GM12878 (cell line): ENCODE results near the gene CPEB1. TPM values are rescaled to one million over a fixed set of nuclear protein-coding genes. Genes with fewer than 3 reads are reported as not detected.

Source experiments
- BCLAF1 ChIP-seq: fragments of 450-650 bp; IDR thresholded peaks from 2 replicates; pipeline ENCODE4 v1.6.1; 2017; ENCODE audit warnings: antibody characterized with exemption, mild to moderate bottlenecking, moderate library complexity
- CEBPZ ChIP-seq: fragments of 150-350 bp; IDR thresholded peaks from 2 replicates; pipeline ENCODE4 v1.6.1; 2016; ENCODE audit warnings: low read depth, low read length
- CHD2 ChIP-seq: IDR thresholded peaks from 2 replicates; pipeline ENCODE4 v1.6.1; 2011; ENCODE audit warnings: low read depth, low read length, improper control_type of control experiment, borderline replicate concordance
- CREM ChIP-seq: IDR thresholded peaks from 2 replicates; pipeline ENCODE4 v1.6.1; 2014; ENCODE audit warnings: antibody characterized with exemption, low read depth
- EGR1 ChIP-seq, 2 experiments: IDR thresholded peaks; 1 replicate in 1 of 2; 2 replicates in 1 of 2; pipeline ENCODE4 v1.6.1; 2011 to 2012; ENCODE audit warnings: low read depth in 2 of 2, low read length in 2 of 2, borderline replicate concordance in 1 of 2, mild to moderate bottlenecking in 1 of 2, moderate library complexity in 1 of 2
- FOXK2 ChIP-seq: fragments of 450-650 bp; IDR thresholded peaks from 2 replicates; pipeline ENCODE4 v1.6.1; 2017; ENCODE audit warnings: mild to moderate bottlenecking, moderate library complexity
- FOXM1 ChIP-seq: IDR thresholded peaks from 2 replicates; pipeline ENCODE4 v1.6.1; 2012; ENCODE audit warnings: low read depth, mild to moderate bottlenecking, inconsistent platforms, low read length, moderate library complexity
- IRF3 ChIP-seq: fragments of 450-650 bp; IDR thresholded peaks from 2 replicates; pipeline ENCODE4 v1.6.1; 2014; ENCODE audit warnings: mild to moderate bottlenecking
- JUNB ChIP-seq: IDR thresholded peaks from 2 replicates; pipeline ENCODE4 v1.6.1; 2016; ENCODE audit warnings: antibody characterized with exemption, mild to moderate bottlenecking
- PBX3 ChIP-seq: IDR thresholded peaks from 2 replicates; pipeline ENCODE4 v1.6.1; 2011; ENCODE audit warnings: mild to moderate bottlenecking, low read depth, low read length, moderate library complexity; ENCODE audit not compliant: insufficient replicate concordance
- PRDM15 ChIP-seq: fragments of 450-650 bp; formaldehyde crosslinking; IDR thresholded peaks from 2 replicates; pipeline ENCODE4 v1.4.0; 2020; ENCODE audit warnings: mild to moderate bottlenecking, moderate library complexity
- SMC3 ChIP-seq: IDR thresholded peaks from 2 replicates; pipeline ENCODE4 v1.6.1; 2011; ENCODE audit warnings: low read length, improper control_type of control experiment, borderline replicate concordance
- ZSCAN29 ChIP-seq: fragments of 450-650 bp; IDR thresholded peaks from 2 replicates; pipeline ENCODE4 v1.6.1; 2017; ENCODE audit warnings: mild to moderate bottlenecking, moderate library complexity
- polyA plus RNA-seq, 11 experiments: library from polyadenylated mRNA; depleted of rRNA in 4 of 11; unstranded in 6 of 11; stranded (reverse) in 5 of 11; fragments of >200 nt; fragmentation: Nextera tagmentation in 4 of 11; fragmentation: Illumina TruSeq in 1 of 11; extraction: Ambion mirVana in 4 of 11; extraction: Trizol in 1 of 11; gene quantifications; 1 replicate in 1 of 11; 2 replicates in 10 of 11; pipeline versions ENCODE4 v1.2.1 to v1.2.3, GENCODE V29; 2011 to 2016; ENCODE audit warnings: inconsistent platforms in 2 of 11, missing spikeins in 2 of 11, low read depth in 1 of 11
- total RNA-seq, 4 experiments: library from RNA; depleted of rRNA in 3 of 4; stranded (reverse); fragments of >200 nt in 3 of 4; fragmentation: Illumina TruSeq in 1 of 4; extraction: Trizol in 1 of 4; gene quantifications; 2 replicates each; pipeline versions ENCODE4 v1.2.1 to v1.2.3, GENCODE V29; 2013 to 2021

The CPEB1 gene
- total and polyA plus RNA-seq, 10 of the 15 experiments (the other 5 are each of a cell fraction or from before 2014, with no cell fraction given), result 0.05 to 1.1 (median 0.46) TPM

- TF ChIP-seq PRDM15 (CRISPR knock-in tag) (no peak), BCLAF1 (peak; percentile 81), ZSCAN29 (peak; percentile 74; the same call in 1 of the 2 replicates), IRF3 (no peak), FOXM1 (peak; percentile 80), EGR1 (IDR thresholded peaks at IDR 0.05; ENCODE audit: borderline replicate concordance in 1 of 2, low read depth in 2 of 2, low read length in 2 of 2) (peak in 1 of 2 experiments; percentile 89; a peak in 2 of 3 replicates), FOXK2 (peak; percentile 94), CREM (peak; percentile 58; the same call in 1 of the 2 replicates), CEBPZ (no peak), JUNB (no peak), PBX3 (no peak), CHD2 (peak; percentile 80; the same call in 1 of the 2 replicates), SMC3 (peak; percentile 39; the same call in 1 of the 2 replicates)
Observed at GRCh38 chr15:82540055-82540983, 106.8 kb downstream of the CPEB1 start, which contains the start of gene RPS17 (continued).
